Liver (tissue), 9 donors: ENCODE results near the gene DOC2B. TPM values are rescaled to one million over a fixed set of nuclear protein-coding genes. Genes with fewer than 3 reads are reported as not detected.

Experiments used
- DNase-seq: peaks from one replicate; pipeline ENCODE4 v3.0.0-alpha.2; 2017; ENCODE audit warnings: low spot score
- H3K27ac ChIP-seq, 2 donors: one replicate each; pipeline ENCODE4 v1.7.0; 2013; ENCODE audit warnings: inconsistent platforms in 2 of 2, low read length in 2 of 2, control low read depth in 1 of 2, low read depth in 1 of 2, mild to moderate bottlenecking in 1 of 2
- H3K27me3 ChIP-seq, 4 donors: one replicate each; pipeline versions ENCODE4 v1.6.1 to v1.7.0; 2013; ENCODE audit warnings: low read length in 3 of 4, inconsistent platforms in 1 of 4, mild to moderate bottlenecking in 1 of 4, moderate library complexity in 1 of 4; ENCODE audit not compliant: control insufficient read depth in 4 of 4, insufficient read depth in 4 of 4
- H3K36me3 ChIP-seq, 4 donors: one replicate each; pipeline versions ENCODE4 v1.6.1 to v1.7.0; 2013; ENCODE audit warnings: low read length in 3 of 4, mild to moderate bottlenecking in 3 of 4, low read depth in 1 of 4, moderate library complexity in 1 of 4; ENCODE audit not compliant: control insufficient read depth in 4 of 4, insufficient read depth in 3 of 4
- H3K4me1 ChIP-seq, 4 donors: one replicate each; pipeline versions ENCODE4 v1.6.1 to v1.7.0; 2013; ENCODE audit warnings: low read length in 3 of 4, mild to moderate bottlenecking in 3 of 4, moderate library complexity in 1 of 4; ENCODE audit not compliant: control insufficient read depth in 4 of 4, insufficient read depth in 4 of 4
- H3K4me3 ChIP-seq, 3 donors: one replicate each; pipeline versions ENCODE4 v1.6.1 to v1.7.0; 2013; ENCODE audit warnings: low read length in 3 of 3, control low read depth in 1 of 3, low read depth in 1 of 3, mild to moderate bottlenecking in 1 of 3
- H3K9ac ChIP-seq, 2 donors: one replicate each; pipeline ENCODE4 v1.7.0; 2013; ENCODE audit warnings: low read length in 2 of 2, mild to moderate bottlenecking in 2 of 2, moderate library complexity in 2 of 2, control low read depth in 1 of 2, low read depth in 1 of 2
- H3K9me3 ChIP-seq, 4 donors: one replicate each; pipeline versions ENCODE4 v1.6.1 to v1.7.0; 2013; ENCODE audit warnings: low read length in 3 of 4; ENCODE audit not compliant: control insufficient read depth in 4 of 4
- FOXA1 ChIP-seq: IDR thresholded peaks from 2 replicates; pipeline ENCODE4 v1.6.1; 2016; ENCODE audit warnings: antibody characterized with exemption
- FOXA2 ChIP-seq: IDR thresholded peaks from 2 replicates; pipeline ENCODE4 v1.6.1; 2016; ENCODE audit warnings: antibody characterized with exemption
- RAD21 ChIP-seq, 2 donors: IDR thresholded peaks; 2 replicates each; pipeline ENCODE4 v1.6.1; 2016; ENCODE audit warnings: antibody characterized with exemption in 2 of 2, mild to moderate bottlenecking in 2 of 2
- TAF1 ChIP-seq: conservative IDR thresholded peaks from 2 replicates; pipeline ENCODE4 v1.6.1; 2016; ENCODE audit warnings: antibody characterized with exemption, mild to moderate bottlenecking
- YY1 ChIP-seq: IDR thresholded peaks from 2 replicates; pipeline ENCODE4 v1.6.1; 2016; ENCODE audit warnings: antibody characterized with exemption, mild to moderate bottlenecking
- WGBS: extraction: QIAGEN DNeasy Blood & Tissue Kit; methylation state at CpG from one replicate; pipeline ENCODE4 v1.1.7; 2013; 5-methylcytosine and 5-hydroxymethylcytosine counted together
- polyA plus RNA-seq, 2 donors: library from polyadenylated mRNA; stranded (reverse) in 1 of 2; unstranded in 1 of 2; fragments of 200-250 nt in 1 of 2; fragments of >200 nt in 1 of 2; fragmentation: Nextera tagmentation in 1 of 2; extraction: Ambion mirVana in 1 of 2; gene quantifications; one replicate each; pipeline versions ENCODE4 v1.2.1 to v1.2.3, GENCODE V29; 2013 to 2015
- total RNA-seq, 2 donors: library from RNA; depleted of rRNA; stranded (reverse); fragments of >200 nt; gene quantifications; one replicate each; pipeline ENCODE4 v1.2.3, GENCODE V29; 2014
- TF ChIP-seq, protein P1 (sequence below): IDR thresholded peaks from 2 replicates; pipeline ENCODE4 v1.6.1; 2016; ENCODE audit warnings: antibody characterized with exemption
- TF ChIP-seq, protein P2 (sequence below): fragments of 150-350 bp; IDR thresholded peaks from 2 replicates; pipeline ENCODE4 v1.5.1; 2017; ENCODE audit warnings: improper control_type of control experiment, low read depth, low read length; ENCODE audit not compliant: missing input control
- TF ChIP-seq, protein P3 (sequence below): IDR thresholded peaks from 2 replicates; pipeline ENCODE4 v1.6.1; 2016; ENCODE audit warnings: antibody characterized with exemption
- TF ChIP-seq, protein P4 (sequence below): IDR thresholded peaks from 2 replicates; pipeline ENCODE4 v1.6.1; 2016; ENCODE audit warnings: antibody characterized with exemption
- donor health status: healthy.
- donor health status: healthy.
- donor health status: healthy.
- donor health status: healthy.
- donor health status: healthy.

The DOC2B gene
- total and polyA plus RNA-seq, 4 donors: 0.08 to 1.0 (median 0.61) TPM

DNA sequence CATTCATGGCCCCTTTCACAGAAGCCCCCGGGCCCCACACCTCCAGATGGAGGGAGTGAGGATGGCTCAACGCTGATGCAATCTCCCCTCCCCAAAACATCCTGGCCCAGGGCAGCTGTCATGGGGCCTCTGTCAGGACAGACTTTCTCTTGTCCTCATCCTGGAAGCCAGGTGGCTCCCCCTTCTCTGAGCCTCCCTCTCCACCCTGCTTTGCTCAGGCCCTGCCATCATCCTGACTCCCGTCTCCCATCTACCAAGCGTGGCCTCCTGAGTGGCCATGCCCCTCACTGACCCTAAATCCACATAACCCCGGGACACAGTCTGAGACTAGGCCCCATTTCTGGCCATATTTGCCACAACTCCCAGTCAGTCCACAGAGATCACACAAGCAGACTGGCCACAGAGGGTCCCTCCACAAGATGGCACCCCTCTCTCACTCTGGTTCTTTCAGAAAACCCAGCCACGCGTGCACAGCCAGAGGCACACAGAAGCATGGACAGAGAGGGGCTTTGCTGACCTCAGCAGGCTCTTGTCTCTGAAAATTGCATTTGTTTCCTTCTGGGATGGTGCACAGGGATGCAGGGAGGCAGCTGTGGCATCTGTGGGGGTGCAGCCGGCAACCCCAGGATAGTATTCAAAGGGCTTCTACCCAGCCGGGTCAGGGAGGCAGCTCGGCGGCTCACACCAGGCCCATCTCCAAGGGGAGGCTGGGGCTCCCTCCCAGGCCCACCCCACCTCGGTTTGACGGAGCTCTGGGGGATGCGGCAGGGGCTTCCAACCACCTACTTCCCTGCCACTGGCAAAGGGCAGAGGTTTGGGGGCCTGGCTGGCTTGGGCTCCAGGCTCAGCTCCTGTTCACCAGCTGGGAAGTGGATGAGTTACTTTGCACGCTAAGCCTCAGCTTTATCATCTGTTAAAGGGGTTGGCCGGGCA lies 16.9 kb downstream of the DOC2B start:
- WGBS: 77% methylated on average over 16 of the region's 16 CpGs
- H3K4me1 ChIP-seq: no peaks in the 10 kb centered on the region
- H3K27me3 ChIP-seq: no peaks in the 10 kb centered on the region
- H3K36me3 ChIP-seq: no peaks in the 10 kb centered on the region
- no peak overlapping the region for H3K27ac ChIP-seq
- peak; percentile 85 to 89 for TF ChIP-seq RAD21 (IDR thresholded peaks at IDR 0.05)
- TF ChIP-seq, protein P1, sequence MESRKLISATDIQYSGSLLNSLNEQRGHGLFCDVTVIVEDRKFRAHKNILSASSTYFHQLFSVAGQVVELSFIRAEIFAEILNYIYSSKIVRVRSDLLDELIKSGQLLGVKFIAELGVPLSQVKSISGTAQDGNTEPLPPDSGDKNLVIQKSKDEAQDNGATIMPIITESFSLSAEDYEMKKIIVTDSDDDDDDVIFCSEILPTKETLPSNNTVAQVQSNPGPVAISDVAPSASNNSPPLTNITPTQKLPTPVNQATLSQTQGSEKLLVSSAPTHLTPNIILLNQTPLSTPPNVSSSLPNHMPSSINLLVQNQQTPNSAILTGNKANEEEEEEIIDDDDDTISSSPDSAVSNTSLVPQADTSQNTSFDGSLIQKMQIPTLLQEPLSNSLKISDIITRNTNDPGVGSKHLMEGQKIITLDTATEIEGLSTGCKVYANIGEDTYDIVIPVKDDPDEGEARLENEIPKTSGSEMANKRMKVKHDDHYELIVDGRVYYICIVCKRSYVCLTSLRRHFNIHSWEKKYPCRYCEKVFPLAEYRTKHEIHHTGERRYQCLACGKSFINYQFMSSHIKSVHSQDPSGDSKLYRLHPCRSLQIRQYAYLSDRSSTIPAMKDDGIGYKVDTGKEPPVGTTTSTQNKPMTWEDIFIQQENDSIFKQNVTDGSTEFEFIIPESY: no peak
- TF ChIP-seq, protein P2, sequence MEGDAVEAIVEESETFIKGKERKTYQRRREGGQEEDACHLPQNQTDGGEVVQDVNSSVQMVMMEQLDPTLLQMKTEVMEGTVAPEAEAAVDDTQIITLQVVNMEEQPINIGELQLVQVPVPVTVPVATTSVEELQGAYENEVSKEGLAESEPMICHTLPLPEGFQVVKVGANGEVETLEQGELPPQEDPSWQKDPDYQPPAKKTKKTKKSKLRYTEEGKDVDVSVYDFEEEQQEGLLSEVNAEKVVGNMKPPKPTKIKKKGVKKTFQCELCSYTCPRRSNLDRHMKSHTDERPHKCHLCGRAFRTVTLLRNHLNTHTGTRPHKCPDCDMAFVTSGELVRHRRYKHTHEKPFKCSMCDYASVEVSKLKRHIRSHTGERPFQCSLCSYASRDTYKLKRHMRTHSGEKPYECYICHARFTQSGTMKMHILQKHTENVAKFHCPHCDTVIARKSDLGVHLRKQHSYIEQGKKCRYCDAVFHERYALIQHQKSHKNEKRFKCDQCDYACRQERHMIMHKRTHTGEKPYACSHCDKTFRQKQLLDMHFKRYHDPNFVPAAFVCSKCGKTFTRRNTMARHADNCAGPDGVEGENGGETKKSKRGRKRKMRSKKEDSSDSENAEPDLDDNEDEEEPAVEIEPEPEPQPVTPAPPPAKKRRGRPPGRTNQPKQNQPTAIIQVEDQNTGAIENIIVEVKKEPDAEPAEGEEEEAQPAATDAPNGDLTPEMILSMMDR: peak; percentile 61
- H3K4me3 ChIP-seq: no peak overlapping the region
- no peaks in the 10 kb centered on the region for H3K9me3 ChIP-seq
- H3K9ac ChIP-seq: no peak overlapping the region
- DNase-seq: peak; percentile 55

DNA sequence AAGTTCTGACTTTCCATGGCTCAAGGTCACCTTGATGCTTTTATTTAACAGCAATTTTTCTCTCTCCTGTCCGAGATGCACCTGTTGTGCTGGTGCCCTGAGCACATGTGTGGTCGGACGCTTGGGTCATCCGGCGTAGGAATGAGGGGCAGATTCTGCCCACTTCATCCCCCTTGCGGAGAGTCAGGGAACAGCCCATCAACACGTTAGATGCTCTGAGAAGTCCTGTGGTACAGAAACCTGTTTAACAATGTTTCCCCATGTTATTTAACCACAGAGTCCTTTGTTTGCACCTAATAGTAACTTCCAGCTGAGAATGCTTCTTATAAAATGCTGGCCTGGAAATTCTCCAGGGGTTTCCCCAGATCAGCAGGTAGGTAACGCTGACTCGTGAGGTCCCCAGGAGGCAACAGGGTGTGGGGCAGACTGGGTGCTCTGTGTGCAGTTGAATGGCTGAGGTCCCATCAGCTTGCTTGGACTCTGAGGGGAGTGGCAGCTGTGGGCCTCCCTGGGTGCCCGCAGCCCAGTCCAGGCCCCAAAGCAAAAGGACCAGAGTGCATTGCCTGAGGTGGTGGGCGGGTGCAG lies 17.8 kb downstream of the DOC2B start:
- no peak overlapping the region for H3K9ac ChIP-seq
- H3K27me3 ChIP-seq: no peaks in the 10 kb centered on the region
- 82% methylated on average over 11 of the region's 11 CpGs for WGBS
- H3K4me3 ChIP-seq: no peak overlapping the region
- DNase-seq: no peak
- H3K9me3 ChIP-seq: no peaks in the 10 kb centered on the region
- TF ChIP-seq, protein P2: peak; percentile 10
- TF ChIP-seq, protein P1: no peak
- no peaks in the 10 kb centered on the region for H3K4me1 ChIP-seq
- no peaks in the 10 kb centered on the region for H3K36me3 ChIP-seq
- H3K27ac ChIP-seq: no peak overlapping the region

DNA sequence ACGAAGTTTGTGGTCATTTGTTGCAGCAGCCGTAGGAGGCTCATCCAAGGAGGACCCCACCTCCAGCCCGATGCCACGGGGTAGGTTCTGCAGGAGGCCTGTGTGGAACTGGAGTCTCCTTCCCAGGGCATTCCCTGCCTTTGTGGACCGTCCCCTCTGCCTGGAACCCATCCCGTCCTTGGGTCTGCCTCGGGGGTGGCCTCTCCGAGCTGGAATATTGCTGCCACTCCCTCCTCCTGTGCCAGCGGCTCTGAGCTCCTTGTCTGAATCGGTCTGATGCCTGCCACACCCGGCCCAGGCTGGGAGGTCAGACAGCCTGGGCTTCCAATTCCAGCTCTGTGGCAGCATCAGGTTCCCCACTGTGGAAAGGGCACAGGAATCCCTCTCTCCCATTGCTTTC lies 18.8 kb downstream of the DOC2B start:
- Histone ChIP-seq H3K36me3 (no peaks in the 10 kb centered on the region), H3K9me3 (no peaks in the 10 kb centered on the region), H3K4me3 (no peak overlapping the region), H3K27me3 (no peaks in the 10 kb centered on the region), H3K4me1 (no peaks in the 10 kb centered on the region), H3K9ac (no peak overlapping the region), H3K27ac (no peak overlapping the region)
- no peak for DNase-seq
- 86% methylated on average over 11 of the region's 11 CpGs for WGBS
- TF ChIP-seq, protein P1: no peak
- TF ChIP-seq TAF1: no peak
- TF ChIP-seq FOXA1: no peak
- TF ChIP-seq FOXA2: no peak
- no peak for TF ChIP-seq YY1
- TF ChIP-seq, protein P3, sequence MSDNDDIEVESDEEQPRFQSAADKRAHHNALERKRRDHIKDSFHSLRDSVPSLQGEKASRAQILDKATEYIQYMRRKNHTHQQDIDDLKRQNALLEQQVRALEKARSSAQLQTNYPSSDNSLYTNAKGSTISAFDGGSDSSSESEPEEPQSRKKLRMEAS: no peak
- TF ChIP-seq, protein P4, sequence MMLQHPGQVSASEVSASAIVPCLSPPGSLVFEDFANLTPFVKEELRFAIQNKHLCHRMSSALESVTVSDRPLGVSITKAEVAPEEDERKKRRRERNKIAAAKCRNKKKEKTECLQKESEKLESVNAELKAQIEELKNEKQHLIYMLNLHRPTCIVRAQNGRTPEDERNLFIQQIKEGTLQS: no peak
